Trophoblast cell (in vitro differentiated cells and primary cell): ENCODE results near the gene OPTN.
A peak's percentile ranks its signal among the peaks of the same experiment; 100 is the strongest.

Source experiments
- DNase-seq, 2 donors: peaks; one replicate each; pipeline ENCODE4 v3.0.0-alpha.2; 2016
- H2AFZ ChIP-seq: 2 replicates; pipeline ENCODE4 v1.6.1; 2013; ENCODE audit warnings: low read length, moderate library complexity, mild to moderate bottlenecking; ENCODE audit not compliant: insufficient read depth, poor library complexity
- H2AK5ac ChIP-seq: 2 replicates; pipeline ENCODE4 v1.6.1; 2013; ENCODE audit warnings: mild to moderate bottlenecking, low read length
- H2BK120ac ChIP-seq: 2 replicates; pipeline ENCODE4 v1.6.1; 2013; ENCODE audit warnings: low read length, mild to moderate bottlenecking, moderate library complexity; ENCODE audit not compliant: insufficient read depth, poor library complexity
- H2BK12ac ChIP-seq: 2 replicates; pipeline ENCODE4 v1.6.1; 2013; ENCODE audit warnings: mild to moderate bottlenecking, low read length, moderate library complexity
- H2BK5ac ChIP-seq: 2 replicates; pipeline ENCODE4 v1.6.1; 2013; ENCODE audit warnings: low read length, low read depth, moderate library complexity, mild to moderate bottlenecking; ENCODE audit not compliant: poor library complexity
- H3K14ac ChIP-seq: 2 replicates; pipeline ENCODE4 v1.6.1; 2013; ENCODE audit warnings: mild to moderate bottlenecking, low read length
- H3K18ac ChIP-seq: 2 replicates; pipeline ENCODE4 v1.6.1; 2013; ENCODE audit warnings: mild to moderate bottlenecking, low read length
- H3K23ac ChIP-seq: 2 replicates; pipeline ENCODE4 v1.6.1; 2013; ENCODE audit warnings: low read length
- H3K27ac ChIP-seq: 2 replicates; pipeline ENCODE4 v1.5.1; 2013; ENCODE audit warnings: low read depth, mild to moderate bottlenecking, inconsistent platforms, low read length, moderate library complexity
- H3K27me3 ChIP-seq: 2 replicates; pipeline ENCODE4 v1.6.1; 2013; ENCODE audit warnings: inconsistent platforms, mild to moderate bottlenecking, low read length, moderate library complexity; ENCODE audit not compliant: insufficient read depth
- H3K36me3 ChIP-seq, 2 experiments: 1 replicate in 1 of 2; 2 replicates in 1 of 2; pipeline ENCODE4 v1.6.1; 2013; ENCODE audit warnings: low read length in 2 of 2, mild to moderate bottlenecking in 2 of 2, moderate library complexity in 1 of 2; ENCODE audit not compliant: insufficient read depth in 2 of 2, control insufficient read depth in 1 of 2
- H3K4ac ChIP-seq: 2 replicates; pipeline ENCODE4 v1.6.1; 2013; ENCODE audit warnings: low read depth, mild to moderate bottlenecking, low read length, moderate library complexity
- H3K4me1 ChIP-seq, 2 experiments: 1 replicate in 1 of 2; 2 replicates in 1 of 2; pipeline ENCODE4 v1.6.1; 2013; ENCODE audit warnings: low read length in 2 of 2, mild to moderate bottlenecking in 2 of 2, moderate library complexity in 1 of 2; ENCODE audit not compliant: insufficient read depth in 2 of 2, control insufficient read depth in 1 of 2
- H3K4me2 ChIP-seq: 2 replicates; pipeline ENCODE4 v1.6.1; 2013; ENCODE audit warnings: inconsistent platforms, mild to moderate bottlenecking, low read length, moderate library complexity
- H3K4me3 ChIP-seq: 2 replicates; pipeline ENCODE4 v1.5.1; 2013; ENCODE audit warnings: mild to moderate bottlenecking, low read depth, low read length, inconsistent platforms
- H3K79me1 ChIP-seq: one replicate; pipeline ENCODE4 v1.6.1; 2013; ENCODE audit warnings: low read length
- H3K79me2 ChIP-seq: 2 replicates; pipeline ENCODE4 v1.6.1; 2013; ENCODE audit warnings: low read length, mild to moderate bottlenecking; ENCODE audit not compliant: control insufficient read depth, insufficient read depth, poor library complexity
- H3K9ac ChIP-seq: 2 replicates; pipeline ENCODE4 v1.6.1; 2013; ENCODE audit warnings: mild to moderate bottlenecking, low read length
- H3K9me3 ChIP-seq: 2 replicates; pipeline ENCODE4 v1.6.1; 2013; ENCODE audit warnings: low read depth, mild to moderate bottlenecking, control low read depth, inconsistent platforms, low read length; ENCODE audit not compliant: insufficient read depth
- H4K12ac ChIP-seq: 2 replicates; pipeline ENCODE4 v1.6.1; 2013; ENCODE audit warnings: low read depth, mild to moderate bottlenecking, low read length, moderate library complexity
- H4K8ac ChIP-seq: 2 replicates; pipeline ENCODE4 v1.6.1; 2013; ENCODE audit warnings: low read depth, mild to moderate bottlenecking, low read length, moderate library complexity
- H4K91ac ChIP-seq: one replicate; pipeline ENCODE4 v1.6.1; 2013; ENCODE audit warnings: low read depth, mild to moderate bottlenecking, low read length, moderate library complexity
- WGBS: extraction: QIAGEN DNeasy Blood & Tissue Kit; methylation state at CpG from one replicate; pipeline ENCODE4 v1.1.7; 2013; ENCODE audit warnings: missing lambda C conversion rate; ENCODE audit not compliant: insufficient read length, insufficient coverage; ENCODE audit errors: extremely low coverage; 5-methylcytosine and 5-hydroxymethylcytosine counted together

The OPTN gene

DNA sequence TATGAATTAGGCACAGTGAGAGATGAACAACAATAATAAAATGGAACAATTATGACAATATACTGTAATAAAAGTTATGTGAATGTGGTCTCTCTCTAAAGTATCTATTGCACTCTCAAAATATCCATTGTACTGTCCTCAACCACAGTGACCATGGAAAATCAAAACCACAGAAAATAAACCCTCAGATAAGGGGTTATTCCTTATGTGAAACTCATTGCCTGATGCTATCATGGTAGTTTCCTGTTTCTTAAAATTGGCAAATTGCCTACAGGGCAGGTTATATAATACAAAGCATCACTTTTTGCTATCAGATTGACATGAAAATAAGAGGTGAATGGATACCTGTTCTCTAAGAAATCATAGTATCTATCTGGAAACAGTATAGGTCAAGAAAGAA is 65.2 kb downstream of the OPTN start:
- H3K18ac ChIP-seq = no peak overlapping the region
- H4K8ac ChIP-seq = no peak overlapping the region
- H2BK120ac ChIP-seq = no peak overlapping the region
- H3K79me1 ChIP-seq = peaks cover 4% of the 10 kb centered on the region
- H2AK5ac ChIP-seq = no peak overlapping the region
- no peak overlapping the region for H3K9ac ChIP-seq
- no peak overlapping the region for H3K4me3 ChIP-seq
- no peaks in the 10 kb centered on the region for H3K9me3 ChIP-seq
- peaks cover 7% of the 10 kb centered on the region for H3K79me2 ChIP-seq
- H3K4me1 ChIP-seq = peaks cover 3 to 6% of the 10 kb centered on the region in 2 experiments
- no peak overlapping the region for H3K4ac ChIP-seq
- H3K36me3 ChIP-seq = peaks cover 7 to 18% of the 10 kb centered on the region in 2 experiments
- DNase-seq = no peak
- no peaks in the 10 kb centered on the region for H3K27me3 ChIP-seq
- no peak overlapping the region for H4K12ac ChIP-seq
- no peak overlapping the region for H2AFZ ChIP-seq
- H2BK12ac ChIP-seq = no peak overlapping the region
- H3K23ac ChIP-seq = no peak overlapping the region
- no peak overlapping the region for H3K27ac ChIP-seq
- no peak overlapping the region for H3K4me2 ChIP-seq
- H4K91ac ChIP-seq = no peak overlapping the region
- H3K14ac ChIP-seq = no peak overlapping the region
- H2BK5ac ChIP-seq = no peak overlapping the region

DNA sequence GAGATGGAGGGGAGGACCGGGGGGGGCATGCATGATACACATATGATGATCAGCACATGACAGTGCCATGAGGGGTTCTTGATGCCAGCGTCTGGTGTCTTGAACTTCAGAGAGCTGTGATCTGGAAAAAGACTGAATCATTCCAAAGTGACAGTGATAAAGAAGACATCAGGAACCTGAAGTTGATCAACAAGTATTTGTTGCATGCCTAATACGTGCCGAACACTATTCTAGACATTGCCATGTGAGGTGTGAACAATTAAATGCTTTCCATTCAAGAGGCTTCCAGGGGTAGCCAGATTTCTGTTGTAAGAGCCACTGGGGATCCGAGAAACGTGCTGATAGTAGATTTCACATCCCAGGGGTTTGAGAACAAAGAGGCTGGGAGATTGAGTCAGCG is 67.6 kb downstream of the OPTN start:
- WGBS = no CpG with 5 or more reads among the region's 7 CpGs
- H2BK5ac ChIP-seq = no peak overlapping the region

DNA sequence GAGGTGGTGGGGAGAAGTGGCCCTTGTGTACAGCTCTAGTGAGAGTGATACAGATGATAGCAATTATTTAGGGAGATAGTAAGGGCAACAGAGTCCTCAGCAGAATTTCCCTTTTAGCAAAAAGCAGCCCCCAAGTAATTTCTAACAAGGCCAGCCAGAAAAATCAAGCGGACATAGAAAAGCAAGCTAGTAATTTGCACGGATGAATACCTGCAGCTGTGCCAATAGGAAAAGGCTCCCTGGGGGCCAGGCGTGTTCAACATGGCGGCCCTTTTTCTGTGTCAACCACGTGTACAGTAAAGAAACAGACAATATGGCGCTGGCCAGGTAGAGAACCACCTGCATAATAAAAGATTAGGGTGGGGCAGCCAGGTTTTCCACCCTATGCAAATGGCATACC is 68.8 kb downstream of the OPTN start:
- Histone ChIP-seq H3K79me1 (no peaks in the 10 kb centered on the region), H3K23ac (no peak overlapping the region), H2BK120ac (no peak overlapping the region), H3K4ac (no peak overlapping the region), H3K14ac (no peak overlapping the region), H3K4me3 (no peak overlapping the region), H2BK12ac (no peak overlapping the region), H3K9ac (no peak overlapping the region), H4K91ac (no peak overlapping the region), H3K9me3 (no peaks in the 10 kb centered on the region), H2AK5ac (no peak overlapping the region), H4K8ac (no peak overlapping the region), H3K4me1 (no peaks in the 10 kb centered on the region), H3K36me3 (peaks cover 18 to 42% of the 10 kb centered on the region in 2 experiments), H3K18ac (no peak overlapping the region), H3K79me2 (no peaks in the 10 kb centered on the region), H3K27ac (no peak overlapping the region), H2AFZ (no peak overlapping the region), H3K27me3 (no peaks in the 10 kb centered on the region), H4K12ac (no peak overlapping the region), H3K4me2 (no peak overlapping the region), H2BK5ac (no peak overlapping the region)
- DNase-seq = no peak
- no CpG with 5 or more reads among the region's 6 CpGs for WGBS

More for the DNA sequence above, 67.6 kb downstream of the OPTN start:
- no peak overlapping the region for H3K14ac ChIP-seq
- peaks cover 14 to 32% of the 10 kb centered on the region in 2 experiments for H3K36me3 ChIP-seq
- H4K12ac ChIP-seq = no peak overlapping the region
- peaks cover 0 to under 1% of the 10 kb centered on the region in 2 experiments for H3K4me1 ChIP-seq
- no peak overlapping the region for H3K4me3 ChIP-seq
- H3K18ac ChIP-seq = no peak overlapping the region
- H3K79me1 ChIP-seq = no peaks in the 10 kb centered on the region
- no peaks in the 10 kb centered on the region for H3K27me3 ChIP-seq
- H3K23ac ChIP-seq = no peak overlapping the region
- no peaks in the 10 kb centered on the region for H3K9me3 ChIP-seq
- H4K8ac ChIP-seq = no peak overlapping the region
- no peak overlapping the region for H4K91ac ChIP-seq
- no peak overlapping the region for H3K27ac ChIP-seq
- no peak overlapping the region for H2BK12ac ChIP-seq
- DNase-seq = no peak
- no peaks in the 10 kb centered on the region for H3K79me2 ChIP-seq
- H3K4me2 ChIP-seq = no peak overlapping the region
- no peak overlapping the region for H2BK120ac ChIP-seq
- H2AK5ac ChIP-seq = no peak overlapping the region
- H3K4ac ChIP-seq = no peak overlapping the region
- H3K9ac ChIP-seq = peak overlapping the region; percentile 9
- H2AFZ ChIP-seq = no peak overlapping the region

DNA sequence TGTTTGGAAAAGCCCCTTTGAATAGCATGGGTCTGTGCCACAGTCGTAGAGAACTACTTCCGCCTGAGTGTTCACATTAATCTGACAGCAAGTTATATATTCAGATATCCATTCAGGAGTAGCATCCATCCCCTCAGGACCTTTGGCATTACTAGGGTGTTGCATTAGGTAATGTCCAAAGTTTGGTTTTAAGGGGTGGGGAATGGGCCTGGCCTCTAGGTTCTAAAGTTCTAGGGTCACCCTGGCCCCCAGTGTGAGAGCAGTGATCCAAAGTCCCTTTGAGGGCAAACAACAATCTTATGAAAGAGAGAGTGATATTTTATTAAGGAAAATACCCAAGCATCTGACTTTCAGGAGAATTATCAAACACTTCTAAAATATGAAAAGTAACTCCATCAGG is 73.7 kb downstream of the OPTN start:
- no CpG with 5 or more reads among the region's 2 CpGs for WGBS

More for the DNA sequence above, 73.7 kb downstream of the OPTN start:
- no peak overlapping the region for H3K9ac ChIP-seq
- no peak overlapping the region for H2AK5ac ChIP-seq
- H2BK120ac ChIP-seq = no peak overlapping the region
- no peak overlapping the region for H3K14ac ChIP-seq
- H3K27ac ChIP-seq = no peak overlapping the region
- no peak overlapping the region for H3K18ac ChIP-seq
- H4K91ac ChIP-seq = no peak overlapping the region
- no peak overlapping the region for H2BK5ac ChIP-seq
- no peaks in the 10 kb centered on the region for H3K9me3 ChIP-seq
- H3K4me1 ChIP-seq = no peaks in the 10 kb centered on the region
- no peaks in the 10 kb centered on the region for H3K79me2 ChIP-seq
- H2BK12ac ChIP-seq = no peak overlapping the region
- no peak overlapping the region for H4K12ac ChIP-seq
- H3K27me3 ChIP-seq = no peaks in the 10 kb centered on the region
- no peak overlapping the region for H3K4ac ChIP-seq
- DNase-seq = no peak
- peaks cover 31 to 47% of the 10 kb centered on the region in 2 experiments for H3K36me3 ChIP-seq
- no peak overlapping the region for H3K23ac ChIP-seq
- H3K4me3 ChIP-seq = no peak overlapping the region
- H2AFZ ChIP-seq = no peak overlapping the region
- H3K4me2 ChIP-seq = no peak overlapping the region
- no peaks in the 10 kb centered on the region for H3K79me1 ChIP-seq
- H4K8ac ChIP-seq = no peak overlapping the region
